Measurements from ENCODE around the gene RETREG3.

GRCh38 chr17:42577140-42577531 is 32.0 kb downstream of the RETREG3 start:
- TF ChIP-seq REST (IDR thresholded peaks at IDR 0.05; ENCODE audit: insufficient read depth in 1 of 2, low read depth in 2 of 2, low read length in 2 of 2), result no peak
- TF ChIP-seq POLR2AphosphoS5 (IDR thresholded peaks at IDR 0.05; ENCODE audit: low read depth, low read length), result no peak
- TF ChIP-seq SIN3A (IDR thresholded peaks at IDR 0.05; ENCODE audit: borderline replicate concordance, insufficient read depth, low read length), result no peak
- TF ChIP-seq TAF1 (IDR thresholded peaks at IDR 0.05; ENCODE audit: borderline replicate concordance, insufficient read depth, low read length), result no peak
